CD8-positive, alpha-beta memory T cell (primary cell): Measurements from ENCODE around the gene HPF1. TPM values are rescaled to one million over a fixed set of nuclear protein-coding genes. Genes with fewer than 3 reads are reported as not detected.
A peak's percentile ranks its signal among the peaks of the same experiment; 100 is the strongest.

Experiments
- CTCF ChIA-PET: fragments of 350-600 bp; sonication (Branson Sonifier 250); formaldehyde crosslinking; loops from one replicate; lab custom pipeline; 2021; ENCODE audit warnings: antibody characterized with exemption; lab: Charles Lee
- POLR2A ChIA-PET: fragments of 350-600 bp; sonication (Branson Sonifier 250); formaldehyde crosslinking; loops from one replicate; lab custom pipeline; 2021; ENCODE audit warnings: antibody characterized with exemption; lab: Charles Lee
- DNase-seq, 5 donors: peaks; one replicate each; pipeline versions ENCODE4 v3.0.0 to v3.0.0-alpha.2; 2020 to 2022; ENCODE audit warnings: mixed read lengths in 1 of 5
- H3K27ac ChIP-seq: one replicate; pipeline ENCODE4 v1.7.0; 2013; ENCODE audit warnings: low read depth, mild to moderate bottlenecking, low read length, moderate library complexity
- H3K27me3 ChIP-seq: 2 replicates; pipeline ENCODE4 v1.7.0; 2013; ENCODE audit warnings: low read length, mild to moderate bottlenecking; ENCODE audit not compliant: insufficient read depth, poor library complexity, severe bottlenecking
- H3K36me3 ChIP-seq: 2 replicates; pipeline ENCODE4 v1.7.0; 2013; ENCODE audit warnings: mild to moderate bottlenecking, low read length, moderate library complexity; ENCODE audit not compliant: insufficient read depth
- H3K4me1 ChIP-seq: 2 replicates; pipeline ENCODE4 v1.7.0; 2013; ENCODE audit warnings: mild to moderate bottlenecking, low read length, moderate library complexity; ENCODE audit not compliant: insufficient read depth
- H3K4me3 ChIP-seq: 2 replicates; pipeline ENCODE4 v1.7.0; 2013; ENCODE audit warnings: mild to moderate bottlenecking, low read length
- H3K9me3 ChIP-seq: 2 replicates; pipeline ENCODE4 v1.7.0; 2013; ENCODE audit warnings: mild to moderate bottlenecking, low read length
- H3K27ac Mint-ChIP-seq, 8 donors: one replicate each; pipeline ENCODE4 v1.8.0; 2020 to 2021; ENCODE audit warnings: mixed read lengths in 8 of 8, mild to moderate bottlenecking in 6 of 8, inconsistent platforms in 3 of 8, moderate library complexity in 3 of 8
- H3K27me3 Mint-ChIP-seq, 2 donors: one replicate each; pipeline ENCODE4 v1.8.0; 2020 to 2021; ENCODE audit warnings: mixed read lengths in 2 of 2, mild to moderate bottlenecking in 1 of 2, moderate library complexity in 1 of 2
- H3K36me3 Mint-ChIP-seq, 3 donors: one replicate each; pipeline ENCODE4 v1.8.0; 2020 to 2021; ENCODE audit warnings: mixed read lengths in 3 of 3, inconsistent platforms in 1 of 3, mild to moderate bottlenecking in 1 of 3
- H3K4me1 Mint-ChIP-seq, 3 donors: one replicate each; pipeline ENCODE4 v1.8.0; 2020 to 2021; ENCODE audit warnings: mixed read lengths in 3 of 3, inconsistent platforms in 1 of 3, mild to moderate bottlenecking in 1 of 3
- H3K4me3 Mint-ChIP-seq, 7 donors: one replicate each; pipeline ENCODE4 v1.8.0; 2020 to 2021; ENCODE audit warnings: mixed read lengths in 7 of 7, mild to moderate bottlenecking in 6 of 7, moderate library complexity in 4 of 7, inconsistent platforms in 2 of 7
- H3K9me3 Mint-ChIP-seq, 5 donors: one replicate each; pipeline ENCODE4 v1.8.0; 2020 to 2022; ENCODE audit warnings: mixed read lengths in 5 of 5, mild to moderate bottlenecking in 3 of 5, moderate library complexity in 2 of 5, inconsistent platforms in 1 of 5
- polyA plus RNA-seq: library from polyadenylated mRNA; unstranded; fragments of 300-500 nt; fragmentation: Illumina TruSeq; gene quantifications from one replicate; pipeline ENCODE4 v1.2.3, GENCODE V29; 2021
- total RNA-seq, 2 experiments: library from RNA; stranded (reverse); gene quantifications; one replicate each; pipeline ENCODE4 v1.2.3, GENCODE V29; 2021

HPF1 gene
- total and polyA plus RNA-seq, 3 experiments from 2014 or later = 25.1 to 41.3 (median 31.5) TPM

DNA sequence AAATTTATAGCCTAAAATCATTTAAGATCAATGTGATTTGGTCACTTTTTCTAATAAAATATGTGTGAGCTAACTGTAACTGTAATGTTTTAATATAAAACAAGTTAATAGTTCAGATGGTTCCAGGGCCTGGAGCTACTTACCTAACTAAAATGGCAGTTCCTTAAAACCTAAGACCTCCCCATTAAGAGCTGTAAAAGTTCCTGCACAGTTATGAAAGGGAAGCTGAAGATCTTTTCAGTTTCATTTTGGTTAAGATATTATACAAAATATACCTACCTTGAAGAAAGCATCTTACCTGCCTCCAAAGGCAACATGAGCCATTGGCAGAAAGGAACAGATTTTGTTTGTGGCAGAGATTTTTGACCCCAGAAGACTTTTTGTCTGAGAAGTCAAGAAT is 30.1 kb downstream of the HPF1 start:
- peaks cover 0 to 34% (median 13%) of the 10 kb centered on the region in 3 donors for H3K36me3 Mint-ChIP-seq
- Histone ChIP-seq H3K27ac (no peak overlapping the region), H3K4me1 (no peaks in the 10 kb centered on the region), H3K27me3 (no peaks in the 10 kb centered on the region), H3K4me3 (no peak overlapping the region), H3K36me3 (peaks cover 6% of the 10 kb centered on the region), H3K9me3 (no peaks in the 10 kb centered on the region)
- H3K27me3 Mint-ChIP-seq = no peaks in the 10 kb centered on the region
- no peak overlapping the region for H3K4me3 Mint-ChIP-seq
- CTCF ChIA-PET = interaction anchor here (1.2 kb wide), 1 partner anchor 114 kb away, joined by 4 read pairs; no protein-coding TSS in a partner anchor
- H3K9me3 Mint-ChIP-seq = no peaks in the 10 kb centered on the region
- H3K4me1 Mint-ChIP-seq = no peaks in the 10 kb centered on the region
- peak overlapping the region in 1 of 8 donors; percentile 21 for H3K27ac Mint-ChIP-seq
- DNase-seq = no peak
- POLR2A ChIA-PET = interaction anchor here (0.5 kb wide), 1 partner anchor 921 kb away, joined by 3 read pairs; no protein-coding TSS in a partner anchor

GRCh38 chr4:169724260-169724659 is 33.5 kb downstream of the HPF1 start:
- no peak overlapping the region for H3K27ac ChIP-seq
- Mint-ChIP-seq H3K4me3 (no peak overlapping the region), H3K4me1 (no peaks in the 10 kb centered on the region), H3K27me3 (no peaks in the 10 kb centered on the region), H3K36me3 (peaks cover 0 to 30% (median 6%) of the 10 kb centered on the region in 3 donors), H3K9me3 (no peaks in the 10 kb centered on the region), H3K27ac (no peak overlapping the region)
- ChIA-PET POLR2A (no interaction called here), CTCF (interaction anchor here (1.1 to 2.3 kb wide), 2 partner anchors 10 to 111 kb away, joined by 5 to 10 read pairs; partner anchors contain the start of gene NEK1)
- H3K9me3 ChIP-seq = no peaks in the 10 kb centered on the region
- H3K27me3 ChIP-seq = no peaks in the 10 kb centered on the region
- H3K36me3 ChIP-seq = no peaks in the 10 kb centered on the region
- H3K4me3 ChIP-seq = no peak overlapping the region
- H3K4me1 ChIP-seq = no peaks in the 10 kb centered on the region
- no peak for DNase-seq

GRCh38 chr4:169723207-169723965 is 34.4 kb downstream of the HPF1 start:
- Mint-ChIP-seq H3K27ac (peak overlapping the region in 1 of 8 donors; percentile 30), H3K9me3 (no peaks in the 10 kb centered on the region), H3K36me3 (peaks cover 0 to 33% (median 6%) of the 10 kb centered on the region in 3 donors), H3K4me3 (no peak overlapping the region), H3K27me3 (no peaks in the 10 kb centered on the region), H3K4me1 (no peaks in the 10 kb centered on the region)
- no peaks in the 10 kb centered on the region for H3K36me3 ChIP-seq
- CTCF ChIA-PET = interaction anchor here (0.9 to 2.3 kb wide), 2 partner anchors 103 to 110 kb away, joined by 3 to 10 read pairs; partner anchors contain the start of genes CLCN3 and NEK1
- H3K27me3 ChIP-seq = no peaks in the 10 kb centered on the region
- H3K4me1 ChIP-seq = no peaks in the 10 kb centered on the region
- H3K4me3 ChIP-seq = no peak overlapping the region
- H3K27ac ChIP-seq = no peak overlapping the region
- no peak for DNase-seq
- H3K9me3 ChIP-seq = no peaks in the 10 kb centered on the region
- POLR2A ChIA-PET = no interaction called here

DNA sequence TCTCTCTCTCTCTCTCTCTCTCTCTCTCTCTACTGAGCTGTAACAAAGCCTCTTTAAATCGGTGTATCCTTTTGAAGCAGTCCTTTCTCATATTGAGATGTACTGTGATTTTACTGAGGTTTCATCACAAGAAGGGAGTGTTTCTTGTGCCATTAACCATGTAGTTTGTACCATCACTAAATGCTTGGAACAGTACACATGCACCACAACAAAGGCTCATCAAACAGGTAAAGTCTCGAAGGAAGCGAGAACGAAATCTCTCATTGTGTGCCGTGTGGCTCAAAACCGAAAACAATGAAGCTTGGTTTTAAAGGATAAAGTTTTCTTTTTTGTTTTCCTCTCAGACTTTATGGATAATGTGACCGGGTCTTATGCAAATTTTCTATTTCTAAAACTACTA is 37.2 kb downstream of the HPF1 start:
- Mint-ChIP-seq H3K4me3 (no peak overlapping the region), H3K36me3 (peaks cover 0 to 42% (median 11%) of the 10 kb centered on the region in 3 donors), H3K9me3 (no peaks in the 10 kb centered on the region), H3K27me3 (no peaks in the 10 kb centered on the region), H3K27ac (peak overlapping the region in 1 of 8 donors; percentile 75), H3K4me1 (no peaks in the 10 kb centered on the region)
- ChIA-PET POLR2A (no interaction called here), CTCF (no interaction called here)
- Histone ChIP-seq H3K27me3 (no peaks in the 10 kb centered on the region), H3K27ac (no peak overlapping the region), H3K4me3 (no peak overlapping the region), H3K9me3 (no peaks in the 10 kb centered on the region), H3K36me3 (no peaks in the 10 kb centered on the region), H3K4me1 (no peaks in the 10 kb centered on the region)
- no peak for DNase-seq

DNA sequence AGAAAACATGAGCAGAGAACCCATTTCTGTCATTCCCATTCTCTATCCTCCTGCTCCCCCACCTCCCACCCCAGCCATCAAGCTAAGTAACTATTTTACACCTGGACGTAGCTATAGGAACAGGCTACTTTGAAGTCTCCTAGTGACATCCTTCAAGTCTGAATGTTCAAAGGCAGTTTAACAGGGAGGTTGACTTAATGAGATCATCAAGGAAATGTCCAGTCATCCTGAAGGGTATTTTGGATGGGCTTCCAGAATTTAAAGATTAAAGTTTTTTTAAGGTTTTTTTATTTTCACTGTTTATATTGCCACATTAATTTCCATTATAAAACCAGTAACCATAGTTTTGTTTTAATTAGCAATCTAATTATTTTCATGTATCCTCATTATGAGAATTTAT is 41.1 kb downstream of the HPF1 start:
- no peaks in the 10 kb centered on the region for H3K9me3 ChIP-seq
- H3K4me3 ChIP-seq = no peak overlapping the region
- Mint-ChIP-seq H3K4me1 (no peaks in the 10 kb centered on the region), H3K9me3 (no peaks in the 10 kb centered on the region), H3K4me3 (no peak overlapping the region), H3K27ac (no peak overlapping the region), H3K36me3 (peaks cover 0 to 70% (median 17%) of the 10 kb centered on the region in 3 donors), H3K27me3 (no peaks in the 10 kb centered on the region)
- ChIA-PET POLR2A (no interaction called here), CTCF (interaction anchor here (1.1 kb wide), 1 partner anchor 15 kb away, joined by 3 read pairs; no protein-coding TSS in a partner anchor)
- no peak for DNase-seq
- H3K27me3 ChIP-seq = no peaks in the 10 kb centered on the region
- no peak overlapping the region for H3K27ac ChIP-seq
- peaks cover 4% of the 10 kb centered on the region for H3K36me3 ChIP-seq
- no peaks in the 10 kb centered on the region for H3K4me1 ChIP-seq

DNA sequence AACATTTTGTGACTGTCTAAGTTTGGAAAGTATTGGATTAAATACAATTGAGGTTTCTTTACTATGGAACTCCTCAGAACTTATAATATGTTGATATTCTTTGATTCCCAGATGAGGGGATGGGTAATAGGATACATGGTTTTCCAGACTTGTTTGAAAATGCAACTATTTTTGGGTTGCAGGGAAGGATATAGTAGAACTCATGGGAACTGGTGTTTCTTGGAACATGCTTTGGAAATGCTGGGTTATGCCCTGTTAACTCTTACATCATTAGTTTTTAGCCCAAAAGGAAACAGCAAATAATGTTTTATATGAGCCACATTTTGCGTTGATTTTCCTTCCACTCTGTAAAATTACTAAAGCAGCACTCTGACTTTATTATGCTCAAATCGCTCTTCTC is 41.9 kb downstream of the HPF1 start:
- Histone ChIP-seq H3K27me3 (no peaks in the 10 kb centered on the region), H3K4me3 (no peak overlapping the region), H3K4me1 (no peaks in the 10 kb centered on the region), H3K9me3 (no peaks in the 10 kb centered on the region), H3K27ac (no peak overlapping the region), H3K36me3 (peaks cover 4% of the 10 kb centered on the region)
- Mint-ChIP-seq H3K9me3 (no peaks in the 10 kb centered on the region), H3K27ac (peak overlapping the region in 2 of 8 donors; percentile 17 to 23), H3K4me3 (no peak overlapping the region), H3K27me3 (no peaks in the 10 kb centered on the region), H3K36me3 (peaks cover 0 to 69% (median 13%) of the 10 kb centered on the region in 3 donors), H3K4me1 (no peaks in the 10 kb centered on the region)
- ChIA-PET POLR2A (no interaction called here), CTCF (no interaction called here)
- no peak for DNase-seq

GRCh38 chr4:169707958-169708643 is 49.6 kb downstream of the HPF1 start:
- Histone ChIP-seq H3K27ac (no peak overlapping the region), H3K27me3 (no peaks in the 10 kb centered on the region), H3K9me3 (no peaks in the 10 kb centered on the region), H3K36me3 (peaks cover 1% of the 10 kb centered on the region), H3K4me3 (no peak overlapping the region), H3K4me1 (no peaks in the 10 kb centered on the region)
- Mint-ChIP-seq H3K9me3 (no peaks in the 10 kb centered on the region), H3K4me3 (no peak overlapping the region), H3K27ac (peak overlapping the region in 3 of 8 donors; percentile 20 to 68 (median 46)), H3K36me3 (peaks cover 0 to 57% (median 28%) of the 10 kb centered on the region in 3 donors), H3K27me3 (peaks cover 0 to 2% of the 10 kb centered on the region in 2 donors), H3K4me1 (peaks cover 0 to 3% (median 0%) of the 10 kb centered on the region in 3 donors)
- ChIA-PET POLR2A (no interaction called here), CTCF (interaction anchor here (1.2 kb wide), 1 partner anchor 17 kb away, joined by 3 read pairs; no protein-coding TSS in a partner anchor)
- no peak for DNase-seq

GRCh38 chr4:169698331-169698730 is 59.4 kb downstream of the HPF1 start:
- peak overlapping the region in 2 of 8 donors; percentile 66 to 83 for H3K27ac Mint-ChIP-seq
- H3K36me3 ChIP-seq = peaks cover 11% of the 10 kb centered on the region
- no peak for DNase-seq
- ChIA-PET POLR2A (no interaction called here), CTCF (no interaction called here)
- peaks cover 0 to 60% (median 10%) of the 10 kb centered on the region in 3 donors for H3K36me3 Mint-ChIP-seq
- H3K4me3 Mint-ChIP-seq = no peak overlapping the region
- H3K4me1 ChIP-seq = no peaks in the 10 kb centered on the region
- H3K9me3 Mint-ChIP-seq = no peaks in the 10 kb centered on the region
- no peaks in the 10 kb centered on the region for H3K27me3 Mint-ChIP-seq
- H3K4me3 ChIP-seq = no peak overlapping the region
- H3K9me3 ChIP-seq = no peaks in the 10 kb centered on the region
- no peaks in the 10 kb centered on the region for H3K4me1 Mint-ChIP-seq
- H3K27me3 ChIP-seq = no peaks in the 10 kb centered on the region
- H3K27ac ChIP-seq = no peak overlapping the region
